Neural progenitor cell (in vitro differentiated cells): ENCODE results near the gene PLSCR1. TPM values are rescaled to one million over a fixed set of nuclear protein-coding genes. Genes with fewer than 3 reads are reported as not detected.

Experiments
- DNase-seq: peaks from one replicate; pipeline ENCODE4 v3.0.0-alpha.2; 2016; ENCODE audit warnings: low spot score
- H2AFZ ChIP-seq: fragments of 200-600 bp; sonication (generic); replicated peaks from 2 replicates; pipeline ENCODE4 v1.6.1; 2016; ENCODE audit warnings: antibody characterized with exemption
- H3F3A ChIP-seq: fragments of 200-600 bp; sonication (generic); 2 replicates; pipeline ENCODE4 v1.6.1; 2016; ENCODE audit warnings: antibody characterized with exemption, low read depth
- H3K27ac ChIP-seq: fragments of 200-600 bp; sonication (generic); 2 replicates; pipeline ENCODE4 v1.5.1; 2016; ENCODE audit warnings: mild to moderate bottlenecking
- H3K27me3 ChIP-seq: fragments of 200-600 bp; sonication (generic); 2 replicates; pipeline ENCODE4 v1.6.1; 2016; ENCODE audit warnings: mild to moderate bottlenecking, moderate library complexity
- H3K36me3 ChIP-seq: fragments of 200-600 bp; sonication (generic); 2 replicates; pipeline ENCODE4 v1.5.1; 2016
- H3K4me1 ChIP-seq: fragments of 200-600 bp; sonication (generic); 2 replicates; pipeline ENCODE4 v1.6.1; 2016; ENCODE audit warnings: mixed run types
- H3K4me2 ChIP-seq: fragments of 200-600 bp; sonication (generic); 2 replicates; pipeline ENCODE4 v1.6.1; 2016
- H3K4me3 ChIP-seq: fragments of 200-600 bp; sonication (generic); 2 replicates; pipeline ENCODE4 v1.5.1; 2016
- H3K79me2 ChIP-seq: fragments of 200-600 bp; sonication (generic); 2 replicates; pipeline ENCODE4 v1.6.1; 2016; ENCODE audit warnings: low read depth
- H3K9ac ChIP-seq: fragments of 200-600 bp; sonication (generic); 2 replicates; pipeline ENCODE4 v1.6.1; 2016
- H3K9me3 ChIP-seq: fragments of 200-600 bp; sonication (generic); 2 replicates; pipeline ENCODE4 v1.5.1; 2016; ENCODE audit warnings: low read depth
- H4K20me1 ChIP-seq: fragments of 200-600 bp; sonication (generic); 2 replicates; pipeline ENCODE4 v1.6.1; 2016; ENCODE audit warnings: low read depth
- H3K27ac Mint-ChIP-seq: 3 replicates; pipeline ENCODE4 v1.8.0; 2021; ENCODE audit warnings: mixed read lengths
- H3K27me3 Mint-ChIP-seq: 2 replicates; pipeline ENCODE4 v1.8.0; 2022; ENCODE audit warnings: low read depth, mild to moderate bottlenecking, inconsistent platforms, moderate library complexity, mixed read lengths; ENCODE audit not compliant: insufficient read depth
- H3K36me3 Mint-ChIP-seq: 3 replicates; pipeline ENCODE4 v1.8.0; 2021; ENCODE audit warnings: mixed read lengths
- H3K4me1 Mint-ChIP-seq: 3 replicates; pipeline ENCODE4 v1.8.0; 2021; ENCODE audit warnings: mixed read lengths
- H3K4me3 Mint-ChIP-seq: 3 replicates; pipeline ENCODE4 v1.8.0; 2021; ENCODE audit warnings: mild to moderate bottlenecking, moderate library complexity, mixed read lengths
- H3K9me3 Mint-ChIP-seq: 3 replicates; pipeline ENCODE4 v1.8.0; 2020; ENCODE audit warnings: mixed read lengths
- CTCF ChIP-seq: fragments of 200-600 bp; sonication (generic); IDR thresholded peaks from 2 replicates; pipeline ENCODE4 v1.5.1; 2017; ENCODE audit warnings: antibody characterized with exemption, mild to moderate bottlenecking
- EZH2 ChIP-seq: fragments of 200-600 bp; sonication (generic); IDR thresholded peaks from 2 replicates; pipeline ENCODE4 v1.6.1; 2017; ENCODE audit warnings: antibody characterized with exemption, mild to moderate bottlenecking, moderate library complexity
- EZH2phosphoT487 ChIP-seq: fragments of 200-600 bp; sonication (generic); IDR thresholded peaks from 2 replicates; pipeline ENCODE4 v1.6.1; 2017; ENCODE audit warnings: antibody characterized with exemption
- total RNA-seq: library from RNA; depleted of rRNA; stranded (reverse); fragments of >200 nt; gene quantifications from 2 replicates; pipeline ENCODE4 v1.2.3, GENCODE V29; 2015; ENCODE audit warnings: low replicate concordance

Gene PLSCR1
- total RNA-seq, 1 donor from 2014 or later = 23.9 TPM

GRCh38 chr3:146493761-146494160, 50.6 kb downstream of the PLSCR1 start:
- no peaks in the 10 kb centered on the region for H4K20me1 ChIP-seq
- no peaks in the 10 kb centered on the region for H3K4me1 Mint-ChIP-seq
- no peaks in the 10 kb centered on the region for H3K36me3 Mint-ChIP-seq

GRCh38 chr3:146493221-146493620, 51.2 kb downstream of the PLSCR1 start:
- H3K4me3 ChIP-seq = no peak overlapping the region
- no peak overlapping the region for H3K27ac ChIP-seq
- H3K4me2 ChIP-seq = no peak overlapping the region
- H3K27ac Mint-ChIP-seq = no peak overlapping the region
- TF ChIP-seq CTCF (no peak), EZH2phosphoT487 (no peak), EZH2 (no peak)
- no peak overlapping the region for H3K9ac ChIP-seq
- H3F3A ChIP-seq = no peaks in the 10 kb centered on the region
- no peaks in the 10 kb centered on the region for H3K4me1 Mint-ChIP-seq
- no peaks in the 10 kb centered on the region for H4K20me1 ChIP-seq
- no peak overlapping the region for H2AFZ ChIP-seq
- H3K4me1 ChIP-seq = no peaks in the 10 kb centered on the region
- peaks cover 2% of the 10 kb centered on the region for H3K9me3 Mint-ChIP-seq
- no peaks in the 10 kb centered on the region for H3K9me3 ChIP-seq
- H3K36me3 ChIP-seq = no peaks in the 10 kb centered on the region
- H3K27me3 ChIP-seq = no peaks in the 10 kb centered on the region
- DNase-seq = no peak
- H3K27me3 Mint-ChIP-seq = no peaks in the 10 kb centered on the region
- no peak overlapping the region for H3K4me3 Mint-ChIP-seq
- H3K79me2 ChIP-seq = no peaks in the 10 kb centered on the region
- H3K36me3 Mint-ChIP-seq = no peaks in the 10 kb centered on the region

More at GRCh38 chr3:146493761-146494160, 50.6 kb downstream of the PLSCR1 start:
- Histone ChIP-seq H3K79me2 (no peaks in the 10 kb centered on the region), H3F3A (no peaks in the 10 kb centered on the region), H3K9ac (no peak overlapping the region), H3K4me3 (no peak overlapping the region), H3K27ac (no peak overlapping the region), H3K4me2 (no peak overlapping the region), H3K36me3 (no peaks in the 10 kb centered on the region), H2AFZ (no peak overlapping the region), H3K9me3 (no peaks in the 10 kb centered on the region), H3K27me3 (no peaks in the 10 kb centered on the region), H3K4me1 (no peaks in the 10 kb centered on the region)
- Mint-ChIP-seq H3K27ac (no peak overlapping the region), H3K27me3 (no peaks in the 10 kb centered on the region), H3K4me3 (no peak overlapping the region), H3K9me3 (peaks cover 2% of the 10 kb centered on the region)
- TF ChIP-seq EZH2 (no peak), EZH2phosphoT487 (no peak), CTCF (no peak)
- no peak for DNase-seq

GRCh38 chr3:146491303-146491702, 53.1 kb downstream of the PLSCR1 start:
- Mint-ChIP-seq H3K27ac (no peak overlapping the region), H3K27me3 (no peaks in the 10 kb centered on the region), H3K4me1 (no peaks in the 10 kb centered on the region), H3K4me3 (no peak overlapping the region), H3K9me3 (peaks cover 2% of the 10 kb centered on the region), H3K36me3 (no peaks in the 10 kb centered on the region)
- H3K79me2 ChIP-seq = no peaks in the 10 kb centered on the region
- TF ChIP-seq CTCF = no peak
- no peak for TF ChIP-seq EZH2
- H3K36me3 ChIP-seq = no peaks in the 10 kb centered on the region
- no peak overlapping the region for H3K27ac ChIP-seq
- H3K9me3 ChIP-seq = no peaks in the 10 kb centered on the region
- no peak overlapping the region for H3K4me2 ChIP-seq
- H3K4me1 ChIP-seq = no peaks in the 10 kb centered on the region
- no peaks in the 10 kb centered on the region for H3F3A ChIP-seq
- no peak for DNase-seq
- no peaks in the 10 kb centered on the region for H3K27me3 ChIP-seq
- no peak overlapping the region for H3K9ac ChIP-seq
- H2AFZ ChIP-seq = no peak overlapping the region
- H3K4me3 ChIP-seq = no peak overlapping the region
- H4K20me1 ChIP-seq = no peaks in the 10 kb centered on the region

- no peaks in the 10 kb centered on the region for H3K4me1 Mint-ChIP-seq
- H3K36me3 Mint-ChIP-seq = no peaks in the 10 kb centered on the region
- H3K4me2 ChIP-seq = no peak overlapping the region
- H3K9me3 Mint-ChIP-seq = peaks cover 5% of the 10 kb centered on the region
- DNase-seq = no peak
- no peak overlapping the region for H2AFZ ChIP-seq
- H3K27me3 ChIP-seq = no peaks in the 10 kb centered on the region
- no peaks in the 10 kb centered on the region for H3K36me3 ChIP-seq
- no peaks in the 10 kb centered on the region for H3K9me3 ChIP-seq
- H4K20me1 ChIP-seq = no peaks in the 10 kb centered on the region
- TF ChIP-seq EZH2 = no peak
- no peak for TF ChIP-seq EZH2phosphoT487
- TF ChIP-seq CTCF = no peak
- H3K27ac ChIP-seq = no peak overlapping the region
- no peak overlapping the region for H3K4me3 ChIP-seq
- H3K9ac ChIP-seq = no peak overlapping the region
- H3K4me1 ChIP-seq = no peaks in the 10 kb centered on the region
- no peaks in the 10 kb centered on the region for H3K79me2 ChIP-seq
- no peak overlapping the region for H3K27ac Mint-ChIP-seq
- no peaks in the 10 kb centered on the region for H3F3A ChIP-seq
- H3K4me3 Mint-ChIP-seq = no peak overlapping the region
- no peaks in the 10 kb centered on the region for H3K27me3 Mint-ChIP-seq
Measured at GRCh38 chr3:146485297-146485696, 59.1 kb downstream of the PLSCR1 start.
